ENCODE results near the gene EMC9.

The EMC9 gene

DNA sequence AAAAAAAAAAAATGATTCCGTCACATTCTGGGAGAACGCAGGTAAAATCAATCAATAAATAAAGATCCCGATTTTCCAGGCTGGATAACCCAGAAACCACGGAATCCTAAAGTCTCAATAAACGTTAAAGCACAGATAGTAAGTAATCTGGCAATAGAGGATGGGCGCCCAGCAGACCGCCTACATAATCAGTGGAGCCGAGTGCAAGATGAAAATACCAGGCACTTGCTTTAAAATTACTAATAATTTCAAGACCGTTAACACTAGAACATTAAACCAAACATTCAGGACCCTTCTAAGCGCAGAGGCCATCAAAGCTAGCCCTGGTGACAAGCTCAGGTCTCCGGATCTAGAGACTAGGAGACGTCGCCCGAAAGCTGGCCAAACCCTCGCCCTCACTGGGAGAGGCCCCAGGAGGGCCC lies 28.0 kb downstream of the EMC9 start:
- Histone ChIP-seq H3F3A (ENCODE audit: low read depth) (peaks cover 6% of the 10 kb centered on the region; the same call in 1 of the 2 replicates), H3K9me2 (replicated peaks; ENCODE audit: low read depth, low read length) (no peaks in the 10 kb centered on the region), H3K4me1 (ENCODE audit: insufficient read depth, low read length, poor library complexity, severe bottlenecking) (peaks cover 27% of the 10 kb centered on the region)

GRCh38 chr14:24110523-24110922 lies 30.9 kb downstream of the EMC9 start:
- H3F3A ChIP-seq (ENCODE audit: low read depth) = peaks cover 6% of the 10 kb centered on the region; the same call in 1 of the 2 replicates
- peaks cover 8% of the 10 kb centered on the region for H3K79me2 ChIP-seq (ENCODE audit: insufficient read depth, low read length)
- TF ChIP-seq CTCF (conservative IDR thresholded peaks at IDR 0.05; ENCODE audit: low read length) (no peak), EZH2phosphoT487 (IDR thresholded peaks at IDR 0.05; ENCODE audit: borderline replicate concordance) (no peak)
- H3K4me3 ChIP-seq (ENCODE audit: low read length, poor library complexity, severe bottlenecking) = no peak overlapping the region
- H3K9me3 ChIP-seq (ENCODE audit: insufficient read depth, low read depth, low read length) = no peaks in the 10 kb centered on the region
- peaks cover under 1% of the 10 kb centered on the region for H4K20me1 ChIP-seq (ENCODE audit: insufficient read depth, low read length, poor library complexity, severe bottlenecking)
- H3K4me1 ChIP-seq (ENCODE audit: insufficient read depth, low read length, poor library complexity, severe bottlenecking) = peaks cover 12% of the 10 kb centered on the region
- H3K4me2 ChIP-seq (ENCODE audit: low read depth, low read length, poor library complexity, severe bottlenecking) = no peak overlapping the region
- H3K9me2 ChIP-seq (replicated peaks; ENCODE audit: low read depth, low read length) = no peaks in the 10 kb centered on the region
- no peaks in the 10 kb centered on the region for H3K36me3 ChIP-seq (ENCODE audit: insufficient read depth, low read length)
- H3K9ac ChIP-seq (ENCODE audit: low read depth, low read length, poor library complexity, severe bottlenecking) = no peak overlapping the region
- no peaks in the 10 kb centered on the region for H3K27me3 ChIP-seq (ENCODE audit: insufficient read depth, low read length, poor library complexity, severe bottlenecking)
- no peak overlapping the region for H2AFZ ChIP-seq (ENCODE audit: low read length)

More for the DNA sequence above, 28.0 kb downstream of the EMC9 start:
- H2AFZ ChIP-seq (ENCODE audit: low read length) = peak overlapping the region; percentile 89
- H3K36me3 ChIP-seq (ENCODE audit: insufficient read depth, low read length) = peaks cover 13% of the 10 kb centered on the region; the same call in 1 of the 2 replicates
- H4K20me1 ChIP-seq (ENCODE audit: insufficient read depth, low read length, poor library complexity, severe bottlenecking) = peaks cover 11% of the 10 kb centered on the region
- no peaks in the 10 kb centered on the region for H3K27me3 ChIP-seq (ENCODE audit: insufficient read depth, low read length, poor library complexity, severe bottlenecking)
- TF ChIP-seq EZH2phosphoT487 (IDR thresholded peaks at IDR 0.05; ENCODE audit: borderline replicate concordance) (no peak), CTCF (conservative IDR thresholded peaks at IDR 0.05; ENCODE audit: low read length) (no peak)
- H3K9ac ChIP-seq (ENCODE audit: low read depth, low read length, poor library complexity, severe bottlenecking) = peak overlapping the region; percentile 91
- H3K79me2 ChIP-seq (ENCODE audit: insufficient read depth, low read length) = peaks cover 29% of the 10 kb centered on the region
- H3K4me3 ChIP-seq (ENCODE audit: low read length, poor library complexity, severe bottlenecking) = peak overlapping the region; percentile 91
- H3K4me2 ChIP-seq (ENCODE audit: low read depth, low read length, poor library complexity, severe bottlenecking) = peak overlapping the region; percentile 90
- H3K9me3 ChIP-seq (ENCODE audit: insufficient read depth, low read depth, low read length) = no peaks in the 10 kb centered on the region

DNA sequence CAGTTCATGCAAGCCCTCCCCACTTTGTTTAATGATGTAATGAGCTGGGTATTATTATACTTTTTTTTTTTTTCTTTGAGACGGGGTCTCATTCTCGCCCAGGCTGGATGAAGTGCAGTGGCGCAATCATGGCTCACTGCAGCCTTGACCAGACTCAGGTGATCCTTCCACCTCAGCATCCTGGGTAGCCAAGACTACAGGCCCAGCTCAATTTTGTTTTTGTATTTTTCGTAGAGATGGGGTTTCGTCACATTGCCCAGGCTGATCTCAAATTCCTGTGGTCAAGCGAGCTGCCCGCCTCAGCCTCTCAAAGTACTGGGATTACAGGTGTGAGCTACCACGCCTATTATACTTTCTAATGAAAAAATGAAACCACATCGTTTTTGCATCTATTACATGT lies 31.3 kb downstream of the EMC9 start:
- H3K9ac ChIP-seq (ENCODE audit: low read depth, low read length, poor library complexity, severe bottlenecking) = no peak overlapping the region
- H3K79me2 ChIP-seq (ENCODE audit: insufficient read depth, low read length) = peaks cover 4% of the 10 kb centered on the region; the same call in 1 of the 2 replicates
- no peaks in the 10 kb centered on the region for H3K36me3 ChIP-seq (ENCODE audit: insufficient read depth, low read length)
- H3K9me3 ChIP-seq (ENCODE audit: insufficient read depth, low read depth, low read length) = no peaks in the 10 kb centered on the region
- no peaks in the 10 kb centered on the region for H3K9me2 ChIP-seq (replicated peaks; ENCODE audit: low read depth, low read length)
- no peaks in the 10 kb centered on the region for H3K27me3 ChIP-seq (ENCODE audit: insufficient read depth, low read length, poor library complexity, severe bottlenecking)
- H3K4me1 ChIP-seq (ENCODE audit: insufficient read depth, low read length, poor library complexity, severe bottlenecking) = peaks cover 8% of the 10 kb centered on the region
- no peak overlapping the region for H3K4me2 ChIP-seq (ENCODE audit: low read depth, low read length, poor library complexity, severe bottlenecking)
- TF ChIP-seq CTCF (conservative IDR thresholded peaks at IDR 0.05; ENCODE audit: low read length) (no peak), EZH2phosphoT487 (IDR thresholded peaks at IDR 0.05; ENCODE audit: borderline replicate concordance) (no peak)
- H2AFZ ChIP-seq (ENCODE audit: low read length) = no peak overlapping the region
- H3F3A ChIP-seq (ENCODE audit: low read depth) = peaks cover 6% of the 10 kb centered on the region; the same call in 1 of the 2 replicates
- H3K4me3 ChIP-seq (ENCODE audit: low read length, poor library complexity, severe bottlenecking) = no peak overlapping the region
- H4K20me1 ChIP-seq (ENCODE audit: insufficient read depth, low read length, poor library complexity, severe bottlenecking) = no peaks in the 10 kb centered on the region
